Right cardiac atrium (tissue), 5 donors: ENCODE data around the gene ZNF837. TPM values are rescaled to one million over a fixed set of nuclear protein-coding genes. Genes with fewer than 3 reads are reported as not detected.
"Not testable (repeated sequence)": the region's sequence is repeated elsewhere in the genome, so short reads cannot be mapped to it uniquely, and the experiment has no call there.

Experiments used
- ATAC-seq, 2 donors: fragments of 200-7000 bp; cut with Tn5 transposase; one replicate each; pipeline versions ENCODE4 v1.8.0 to v1.9.1; 2020; ENCODE audit warnings: moderate library complexity in 2 of 2, mild to moderate bottlenecking in 1 of 2
- DNase-seq, 3 donors: peaks; one replicate each; pipeline ENCODE4 v3.0.0-alpha.2; 2020
- H3K27ac ChIP-seq: one replicate; pipeline ENCODE4 v1.5.1; 2013; ENCODE audit warnings: mild to moderate bottlenecking, low read length, control low read depth, moderate library complexity
- H3K27me3 ChIP-seq: one replicate; pipeline ENCODE4 v1.6.1; 2013; ENCODE audit not compliant: control insufficient read depth, insufficient read depth
- H3K4me1 ChIP-seq: one replicate; pipeline ENCODE4 v1.6.1; 2013; ENCODE audit warnings: low read length; ENCODE audit not compliant: control insufficient read depth, insufficient read depth
- H3K4me3 ChIP-seq: one replicate; pipeline ENCODE4 v1.5.1; 2013; ENCODE audit warnings: low read length, control low read depth
- H3K9me3 ChIP-seq: one replicate; pipeline ENCODE4 v1.6.1; 2013; ENCODE audit warnings: low read length; ENCODE audit not compliant: control insufficient read depth
- WGBS: extraction: QIAGEN DNeasy Blood & Tissue Kit; methylation state at CpG from one replicate; pipeline ENCODE4 v1.1.7; 2013; 5-methylcytosine and 5-hydroxymethylcytosine counted together
- intact Hi-C, 4 donors: fragments of 100-400 bp; cut with DNase I; formaldehyde crosslinking; loops; one replicate each; pipeline versions ENCODE4 v1.11.0 to v1.14.0; 2022 to 2023
- polyA plus RNA-seq: library from polyadenylated mRNA; stranded (reverse); fragments of 200-250 nt; gene quantifications from one replicate; pipeline ENCODE4 v1.2.3, GENCODE V29; 2013
- total RNA-seq, 4 donors: library from RNA; stranded (reverse); fragmentation: NEBNext Ultra II Directional; extraction: Animal tissue kit (Norgen Biotek cat#: 25700); gene quantifications; one replicate each; pipeline ENCODE4 v1.2.1, GENCODE V29; 2021
- donor health status: healthy with polysubstance abuse.
- donor health status: DM: no; HTN: yes; CAD: no.
- donor health status: DM: no; HTN: no; CAD: no.
- donor health status: DM: no; HTN: yes; CAD: no; lungs with severe emphysema.
- donor health status: DM: yes; HTN: yes; CAD: no.

The ZNF837 gene
- total and polyA plus RNA-seq, 5 donors = 0.33 to 0.82 (median 0.52) TPM

- H3K9me3 ChIP-seq, H3K4me1 ChIP-seq, H3K27ac ChIP-seq, intact Hi-C loops, H3K27me3 ChIP-seq, ATAC-seq, H3K4me3 ChIP-seq, DNase-seq: not testable (repeated sequence)
- WGBS = 71% methylated on average over 5 of the region's 5 CpGs
Measured at GRCh38 chr19:58403920-58404478, 23.2 kb upstream of the ZNF837 start.

- ATAC-seq = no peak
- no peaks in the 10 kb centered on the region for H3K27me3 ChIP-seq
- no peaks in the 10 kb centered on the region for H3K9me3 ChIP-seq
- DNase-seq = no peak
- WGBS = 36% methylated on average over 23 of the region's 23 CpGs
- peak overlapping the region; percentile 50 for H3K4me3 ChIP-seq
- H3K4me1 ChIP-seq = no peaks in the 10 kb centered on the region
- intact Hi-C loops = no loop called here
- H3K27ac ChIP-seq = no peak overlapping the region
Measured at GRCh38 chr19:58401840-58402421, 21.1 kb upstream of the ZNF837 start.

GRCh38 chr19:58400916-58401839 lies 20.3 kb upstream of the ZNF837 start:
- no peaks in the 10 kb centered on the region for H3K27me3 ChIP-seq
- H3K27ac ChIP-seq = no peak overlapping the region
- no peaks in the 10 kb centered on the region for H3K9me3 ChIP-seq
- intact Hi-C loops = no loop called here
- H3K4me1 ChIP-seq = no peaks in the 10 kb centered on the region
- ATAC-seq = peak; percentile 99
- DNase-seq = peak; percentile 100
- WGBS = 2% methylated on average over 80 of the region's 80 CpGs
- peak overlapping the region; percentile 50 for H3K4me3 ChIP-seq

- Histone ChIP-seq H3K4me3 (peak overlapping the region; percentile 42), H3K9me3 (no peaks in the 10 kb centered on the region), H3K27ac (no peak overlapping the region), H3K27me3 (no peaks in the 10 kb centered on the region), H3K4me1 (no peaks in the 10 kb centered on the region)
- intact Hi-C loops = no loop called here
- 57% methylated on average over 18 of the region's 18 CpGs for WGBS
- DNase-seq (peak in 1 of 3 donors; percentile 69), ATAC-seq (no peak)
Measured at GRCh38 chr19:58400316-58400915, 19.6 kb upstream of the ZNF837 start.

GRCh38 chr19:58399903-58400302 lies 19.1 kb upstream of the ZNF837 start:
- Histone ChIP-seq H3K4me1 (no peaks in the 10 kb centered on the region), H3K27me3 (no peaks in the 10 kb centered on the region), H3K4me3 (no peak overlapping the region), H3K27ac (no peak overlapping the region), H3K9me3 (no peaks in the 10 kb centered on the region)
- DNase-seq (no peak), ATAC-seq (no peak)
- whole genome bisulfite sequencing = 99% methylated on average over 3 of the region's 3 CpGs
- intact Hi-C loops = no loop called here

GRCh38 chr19:58398545-58398944 lies 17.7 kb upstream of the ZNF837 start:
- intact Hi-C loops = no loop called here
- no peaks in the 10 kb centered on the region for H3K4me1 ChIP-seq
- H3K9me3 ChIP-seq = no peaks in the 10 kb centered on the region
- no peak overlapping the region for H3K27ac ChIP-seq
- H3K4me3 ChIP-seq = no peak overlapping the region
- ATAC-seq (no peak), DNase-seq (no peak)
- no peaks in the 10 kb centered on the region for H3K27me3 ChIP-seq
- WGBS = 91% methylated on average over 6 of the region's 6 CpGs

GRCh38 chr19:58398087-58398486 lies 17.3 kb upstream of the ZNF837 start:
- 82% methylated on average over 4 of the region's 4 CpGs for WGBS
- no peak overlapping the region for H3K27ac ChIP-seq
- no peaks in the 10 kb centered on the region for H3K4me1 ChIP-seq
- no peaks in the 10 kb centered on the region for H3K9me3 ChIP-seq
- H3K27me3 ChIP-seq = no peaks in the 10 kb centered on the region
- intact Hi-C loops = no loop called here
- no peak overlapping the region for H3K4me3 ChIP-seq
- DNase-seq (no peak), ATAC-seq (no peak)

- no peaks in the 10 kb centered on the region for H3K9me3 ChIP-seq
- WGBS = 56% methylated on average over 7 of the region's 7 CpGs
- H3K4me1 ChIP-seq = no peaks in the 10 kb centered on the region
- no peak overlapping the region for H3K4me3 ChIP-seq
- ATAC-seq (no peak), DNase-seq (no peak)
- intact Hi-C loops = no loop called here
- H3K27me3 ChIP-seq = no peaks in the 10 kb centered on the region
- H3K27ac ChIP-seq = no peak overlapping the region
Measured at GRCh38 chr19:58397533-58398037, 16.8 kb upstream of the ZNF837 start.

- H3K27ac ChIP-seq = no peak overlapping the region
- H3K9me3 ChIP-seq = no peaks in the 10 kb centered on the region
- WGBS = 28% methylated on average over 58 of the region's 58 CpGs
- H3K4me1 ChIP-seq = no peaks in the 10 kb centered on the region
- no peak overlapping the region for H3K4me3 ChIP-seq
- ATAC-seq = no peak
- H3K27me3 ChIP-seq = no peaks in the 10 kb centered on the region
- intact Hi-C loops = no loop called here
- peak in 1 of 3 donors; percentile 50 for DNase-seq
Measured at GRCh38 chr19:58396691-58397532, 16.1 kb upstream of the ZNF837 start.

- no peak for ATAC-seq
- Histone ChIP-seq H3K4me1 (no peaks in the 10 kb centered on the region), H3K27me3 (no peaks in the 10 kb centered on the region), H3K27ac (no peak overlapping the region), H3K4me3 (no peak overlapping the region), H3K9me3 (no peaks in the 10 kb centered on the region)
- 4% methylated on average over 75 of the region's 75 CpGs for WGBS
- intact Hi-C loops = no loop called here
- DNase-seq = peak in 1 of 3 donors; percentile 61
Measured at GRCh38 chr19:58395979-58396627, 15.3 kb upstream of the ZNF837 start.
